Measurements from ENCODE around the gene ST6GALNAC6.

DNA sequence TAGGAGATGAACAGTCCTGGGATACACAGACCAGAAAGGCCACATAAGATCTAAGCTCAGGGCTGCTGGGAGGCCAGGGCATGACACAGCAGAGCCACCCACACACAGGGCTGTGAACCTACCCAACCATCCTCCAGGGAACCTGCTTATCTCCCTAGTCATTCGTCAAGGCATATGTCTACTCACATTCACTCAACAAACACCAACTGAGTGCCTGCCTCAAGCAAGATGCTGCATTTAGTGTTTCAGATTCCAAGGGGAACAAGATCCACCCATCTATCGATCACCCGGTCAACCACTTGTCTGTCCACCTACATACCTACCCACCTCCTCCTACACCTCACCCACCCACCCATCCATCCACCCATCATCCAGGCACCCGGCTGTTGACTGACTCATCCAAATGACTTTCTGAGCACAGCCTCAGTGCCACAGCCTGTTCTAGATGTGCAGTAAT is 36.4 kb upstream of the ST6GALNAC6 start:
- TF ChIP-seq, protein P1, sequence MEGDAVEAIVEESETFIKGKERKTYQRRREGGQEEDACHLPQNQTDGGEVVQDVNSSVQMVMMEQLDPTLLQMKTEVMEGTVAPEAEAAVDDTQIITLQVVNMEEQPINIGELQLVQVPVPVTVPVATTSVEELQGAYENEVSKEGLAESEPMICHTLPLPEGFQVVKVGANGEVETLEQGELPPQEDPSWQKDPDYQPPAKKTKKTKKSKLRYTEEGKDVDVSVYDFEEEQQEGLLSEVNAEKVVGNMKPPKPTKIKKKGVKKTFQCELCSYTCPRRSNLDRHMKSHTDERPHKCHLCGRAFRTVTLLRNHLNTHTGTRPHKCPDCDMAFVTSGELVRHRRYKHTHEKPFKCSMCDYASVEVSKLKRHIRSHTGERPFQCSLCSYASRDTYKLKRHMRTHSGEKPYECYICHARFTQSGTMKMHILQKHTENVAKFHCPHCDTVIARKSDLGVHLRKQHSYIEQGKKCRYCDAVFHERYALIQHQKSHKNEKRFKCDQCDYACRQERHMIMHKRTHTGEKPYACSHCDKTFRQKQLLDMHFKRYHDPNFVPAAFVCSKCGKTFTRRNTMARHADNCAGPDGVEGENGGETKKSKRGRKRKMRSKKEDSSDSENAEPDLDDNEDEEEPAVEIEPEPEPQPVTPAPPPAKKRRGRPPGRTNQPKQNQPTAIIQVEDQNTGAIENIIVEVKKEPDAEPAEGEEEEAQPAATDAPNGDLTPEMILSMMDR (IDR thresholded peaks at IDR 0.05; ENCODE audit: poor library complexity) = no peak
- TF ChIP-seq EZH2phosphoT487 (IDR thresholded peaks at IDR 0.05; ENCODE audit: low read depth, severe bottlenecking, unreplicated experiment) = no peak
